ENCODE data around the gene SPECC1.

Gene SPECC1

DNA sequence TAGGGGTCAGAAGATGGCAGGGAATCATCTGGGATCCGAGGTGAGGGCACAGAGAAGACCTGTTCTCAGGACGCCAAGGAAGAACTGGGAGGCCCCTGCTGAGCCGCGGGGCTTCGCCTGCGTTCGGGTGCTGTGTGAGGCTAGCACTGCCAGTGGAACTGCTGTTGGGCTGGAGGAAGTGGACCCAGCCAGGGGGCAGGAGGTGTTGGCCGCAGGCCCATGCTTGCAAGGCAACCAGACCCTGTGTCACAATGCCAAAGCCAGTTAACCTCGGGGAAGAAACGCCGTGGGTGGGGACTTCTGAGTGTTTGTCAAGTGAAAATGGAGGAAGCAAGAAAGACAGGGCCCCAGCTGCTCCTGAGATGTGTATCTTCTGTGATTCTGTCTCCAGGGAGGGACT is 272.7 kb downstream of the SPECC1 start:
- TF ChIP-seq, protein P1, sequence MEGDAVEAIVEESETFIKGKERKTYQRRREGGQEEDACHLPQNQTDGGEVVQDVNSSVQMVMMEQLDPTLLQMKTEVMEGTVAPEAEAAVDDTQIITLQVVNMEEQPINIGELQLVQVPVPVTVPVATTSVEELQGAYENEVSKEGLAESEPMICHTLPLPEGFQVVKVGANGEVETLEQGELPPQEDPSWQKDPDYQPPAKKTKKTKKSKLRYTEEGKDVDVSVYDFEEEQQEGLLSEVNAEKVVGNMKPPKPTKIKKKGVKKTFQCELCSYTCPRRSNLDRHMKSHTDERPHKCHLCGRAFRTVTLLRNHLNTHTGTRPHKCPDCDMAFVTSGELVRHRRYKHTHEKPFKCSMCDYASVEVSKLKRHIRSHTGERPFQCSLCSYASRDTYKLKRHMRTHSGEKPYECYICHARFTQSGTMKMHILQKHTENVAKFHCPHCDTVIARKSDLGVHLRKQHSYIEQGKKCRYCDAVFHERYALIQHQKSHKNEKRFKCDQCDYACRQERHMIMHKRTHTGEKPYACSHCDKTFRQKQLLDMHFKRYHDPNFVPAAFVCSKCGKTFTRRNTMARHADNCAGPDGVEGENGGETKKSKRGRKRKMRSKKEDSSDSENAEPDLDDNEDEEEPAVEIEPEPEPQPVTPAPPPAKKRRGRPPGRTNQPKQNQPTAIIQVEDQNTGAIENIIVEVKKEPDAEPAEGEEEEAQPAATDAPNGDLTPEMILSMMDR (IDR thresholded peaks at IDR 0.05; ENCODE audit: low read depth, low read length, missing control alignments), result no peak
- no peak overlapping the region for H3K4me3 ChIP-seq (ENCODE audit: low read depth, low read length)
- DNase-seq (ENCODE audit: low read depth), result no peak

DNA sequence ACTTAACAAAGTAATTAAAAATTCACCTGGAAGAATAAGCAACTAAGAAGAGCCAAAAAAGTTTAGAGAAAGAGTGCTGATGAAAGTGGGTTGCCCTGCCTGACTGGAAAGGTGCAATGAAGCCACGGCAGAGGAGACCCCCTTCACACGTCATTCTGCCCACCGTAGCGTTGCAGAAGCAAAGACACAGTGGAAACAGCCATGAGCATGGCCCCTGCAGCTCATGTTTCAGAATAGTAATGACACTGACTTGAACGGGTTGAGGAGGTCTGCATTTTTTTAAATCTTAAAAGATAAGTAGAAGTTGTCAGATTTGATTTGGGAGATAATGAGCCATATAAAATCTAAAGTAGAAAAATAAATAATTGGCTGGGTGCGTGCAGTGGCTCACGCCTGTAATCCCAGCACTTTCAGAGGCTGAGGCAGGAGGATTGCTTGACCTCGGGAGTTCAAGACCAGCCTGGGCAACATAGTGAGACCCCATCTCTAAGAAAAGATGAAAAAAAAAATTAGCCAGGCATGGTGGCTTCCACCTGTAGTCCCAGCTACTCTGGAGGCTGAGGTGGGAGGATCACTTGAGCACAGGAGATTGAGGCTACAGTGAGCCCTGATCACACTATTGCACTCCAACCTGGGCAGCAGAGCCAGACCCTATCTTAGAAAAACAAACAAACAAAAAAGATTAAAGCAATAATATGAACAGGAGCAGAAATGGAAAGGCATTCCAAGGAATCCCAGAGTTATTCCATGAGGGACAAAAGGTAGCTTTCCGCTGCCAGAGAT is 273.6 kb downstream of the SPECC1 start:
- no peak overlapping the region for H3K4me3 ChIP-seq (ENCODE audit: low read depth, low read length)
- DNase-seq (ENCODE audit: low read depth), result no peak
- TF ChIP-seq, protein P1 (IDR thresholded peaks at IDR 0.05; ENCODE audit: low read depth, low read length, missing control alignments), result no peak

DNA sequence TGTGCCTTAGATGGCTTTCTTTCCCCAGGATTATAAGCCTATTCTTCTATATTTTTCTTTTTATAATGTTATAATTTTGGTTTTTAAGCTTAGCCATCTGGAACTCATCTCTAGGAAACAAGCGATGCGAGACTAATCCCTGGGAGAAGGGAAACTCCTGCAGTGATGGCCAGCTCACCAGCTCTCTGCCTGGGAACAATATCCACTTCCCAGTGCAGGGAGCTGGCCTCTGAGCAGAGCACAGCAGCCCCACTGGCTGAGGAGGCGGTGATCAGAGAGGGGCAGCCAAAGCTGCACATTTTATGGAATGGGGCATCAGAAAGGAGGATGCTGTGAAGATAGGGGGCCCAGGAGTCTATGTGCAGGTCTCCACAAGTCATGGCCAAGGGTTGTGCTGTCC is 274.9 kb downstream of the SPECC1 start:
- DNase-seq (ENCODE audit: low read depth), result no peak
- no peak overlapping the region for H3K4me3 ChIP-seq (ENCODE audit: low read depth, low read length)
- TF ChIP-seq, protein P1 (IDR thresholded peaks at IDR 0.05; ENCODE audit: low read depth, low read length, missing control alignments), result no peak

DNA sequence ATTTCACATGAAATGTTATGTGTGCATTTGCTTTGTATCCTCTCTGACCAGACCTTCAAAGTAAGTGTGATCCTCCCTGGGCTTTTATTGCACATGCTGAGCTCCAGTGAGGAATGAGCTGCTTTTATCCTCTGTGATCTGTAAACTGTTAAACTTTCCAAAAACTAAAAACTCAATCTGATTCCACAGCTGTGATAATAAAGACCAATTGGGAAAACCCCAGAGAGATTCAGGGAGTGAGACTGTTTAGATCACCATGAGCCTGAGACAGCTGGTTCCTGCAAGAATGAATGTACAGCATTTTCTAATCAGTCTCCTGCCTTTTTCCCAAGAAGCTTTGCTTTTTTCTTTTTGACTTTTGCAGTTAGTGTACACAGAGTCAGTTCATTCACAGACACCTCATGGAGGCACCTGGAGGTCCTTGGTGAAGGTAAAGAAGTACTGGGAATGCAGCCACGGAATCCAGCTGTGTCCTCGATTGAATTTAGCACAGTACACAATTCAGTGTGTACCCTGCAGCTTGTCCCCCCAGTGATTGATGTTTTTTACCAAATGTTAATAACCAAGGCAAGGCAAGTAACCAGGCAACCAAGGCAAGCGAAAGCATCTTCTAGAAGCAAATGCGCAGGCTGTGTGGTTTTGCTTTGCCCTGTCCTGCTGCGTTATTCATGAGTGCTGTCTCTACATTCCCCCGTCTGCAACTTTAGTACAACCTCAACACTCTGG is 275.6 kb downstream of the SPECC1 start:
- TF ChIP-seq, protein P1 (IDR thresholded peaks at IDR 0.05; ENCODE audit: low read depth, low read length, missing control alignments), result no peak
- no peak for DNase-seq (ENCODE audit: low read depth)
- H3K4me3 ChIP-seq (ENCODE audit: low read depth, low read length), result no peak overlapping the region

DNA sequence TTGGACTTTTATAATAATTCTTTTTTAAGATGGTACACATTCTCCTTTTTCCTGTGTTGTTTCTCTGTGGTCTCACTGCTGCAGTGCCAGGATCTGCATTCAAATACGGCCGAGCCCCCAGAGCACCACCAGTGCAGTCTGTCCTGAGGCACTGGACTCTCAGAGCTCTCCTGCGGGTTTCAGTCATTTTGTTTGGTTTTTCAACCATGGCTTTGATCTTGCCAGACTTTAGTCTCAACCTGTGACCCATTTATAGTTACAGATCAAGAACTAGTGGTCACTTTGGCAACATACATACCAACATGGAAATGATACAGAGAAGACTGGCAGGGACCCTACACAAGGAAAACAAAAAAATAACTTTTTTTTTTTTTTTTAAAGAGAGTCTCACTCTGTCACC is 280.8 kb downstream of the SPECC1 start:
- no peak for DNase-seq (ENCODE audit: low read depth)
- H3K4me3 ChIP-seq (ENCODE audit: low read depth, low read length), result no peak overlapping the region
- TF ChIP-seq, protein P1 (IDR thresholded peaks at IDR 0.05; ENCODE audit: low read depth, low read length, missing control alignments), result no peak

DNA sequence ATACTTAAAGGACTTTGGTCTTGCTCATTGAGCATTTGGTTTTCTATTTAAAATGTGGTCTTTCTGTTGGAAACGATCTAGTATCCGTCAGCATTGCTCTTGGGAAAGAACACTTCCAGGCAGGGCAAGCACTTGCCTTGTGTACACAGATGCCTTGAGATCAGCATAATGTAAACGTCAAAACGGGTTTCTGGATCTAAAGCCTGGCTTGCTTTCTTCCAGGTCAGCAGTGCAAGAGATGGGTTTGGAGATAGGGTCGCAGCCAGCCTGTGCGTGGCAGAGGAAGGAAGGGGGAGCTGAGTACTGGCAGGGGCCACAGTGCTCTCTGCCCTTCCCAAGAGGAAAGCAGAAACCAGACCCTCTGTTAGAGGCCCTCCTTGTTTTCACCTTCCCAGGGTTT is 282.7 kb downstream of the SPECC1 start:
- no peak overlapping the region for H3K4me3 ChIP-seq (ENCODE audit: low read depth, low read length)
- TF ChIP-seq, protein P1 (IDR thresholded peaks at IDR 0.05; ENCODE audit: low read depth, low read length, missing control alignments), result no peak
- DNase-seq (ENCODE audit: low read depth), result no peak
